ENCODE results near the gene OR8J1. TPM values are rescaled to one million over a fixed set of nuclear protein-coding genes. Genes with fewer than 3 reads are reported as not detected.
"Not testable (repeated sequence)": the region's sequence is repeated elsewhere in the genome, so short reads cannot be mapped to it uniquely, and the experiment has no call there.

OR8J1 gene
- total and polyA plus RNA-seq, 9 donors, result not detected

DNA sequence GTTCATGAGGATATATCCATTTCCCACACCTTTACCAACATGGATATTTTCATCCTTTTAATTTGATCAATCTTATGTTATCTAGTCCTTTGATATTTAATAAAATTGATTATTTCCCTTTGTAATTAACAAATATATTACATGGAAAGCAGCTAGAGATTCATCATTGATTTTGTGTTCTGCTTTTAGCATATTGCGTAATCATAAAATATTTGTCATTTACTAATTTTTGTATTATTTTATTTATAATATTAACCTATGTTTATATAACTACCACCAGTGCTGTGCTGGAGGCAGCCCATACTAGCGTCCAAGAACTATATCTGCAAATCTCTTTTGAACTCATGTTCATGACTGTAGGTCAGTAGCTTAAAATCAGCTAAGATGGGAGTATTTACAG, 26.0 kb downstream of the OR8J1 start:
- no peak overlapping the region for H3K27ac ChIP-seq
- H3K36me3 ChIP-seq, result no peaks in the 10 kb centered on the region
- no peaks in the 10 kb centered on the region for H3K9me3 ChIP-seq
- H3K4me3 ChIP-seq, result no peak overlapping the region
- no peaks in the 10 kb centered on the region for H3K4me1 ChIP-seq (ENCODE audit: insufficient read depth)
- intact Hi-C loops (cut with DNase I), result no loop called here
- WGBS, 3 donors, result 73 to 77% (median 74%) methylated on average over 2 of the region's 2 CpGs
- TF ChIP-seq, protein P1, sequence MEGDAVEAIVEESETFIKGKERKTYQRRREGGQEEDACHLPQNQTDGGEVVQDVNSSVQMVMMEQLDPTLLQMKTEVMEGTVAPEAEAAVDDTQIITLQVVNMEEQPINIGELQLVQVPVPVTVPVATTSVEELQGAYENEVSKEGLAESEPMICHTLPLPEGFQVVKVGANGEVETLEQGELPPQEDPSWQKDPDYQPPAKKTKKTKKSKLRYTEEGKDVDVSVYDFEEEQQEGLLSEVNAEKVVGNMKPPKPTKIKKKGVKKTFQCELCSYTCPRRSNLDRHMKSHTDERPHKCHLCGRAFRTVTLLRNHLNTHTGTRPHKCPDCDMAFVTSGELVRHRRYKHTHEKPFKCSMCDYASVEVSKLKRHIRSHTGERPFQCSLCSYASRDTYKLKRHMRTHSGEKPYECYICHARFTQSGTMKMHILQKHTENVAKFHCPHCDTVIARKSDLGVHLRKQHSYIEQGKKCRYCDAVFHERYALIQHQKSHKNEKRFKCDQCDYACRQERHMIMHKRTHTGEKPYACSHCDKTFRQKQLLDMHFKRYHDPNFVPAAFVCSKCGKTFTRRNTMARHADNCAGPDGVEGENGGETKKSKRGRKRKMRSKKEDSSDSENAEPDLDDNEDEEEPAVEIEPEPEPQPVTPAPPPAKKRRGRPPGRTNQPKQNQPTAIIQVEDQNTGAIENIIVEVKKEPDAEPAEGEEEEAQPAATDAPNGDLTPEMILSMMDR (IDR thresholded peaks at IDR 0.05), result no peak
- TF ChIP-seq EP300 (IDR thresholded peaks at IDR 0.05) (no peak), POLR2A (IDR thresholded peaks at IDR 0.05) (no peak)
- H3K27me3 ChIP-seq, result no peaks in the 10 kb centered on the region
- no peak for DNase-seq

DNA sequence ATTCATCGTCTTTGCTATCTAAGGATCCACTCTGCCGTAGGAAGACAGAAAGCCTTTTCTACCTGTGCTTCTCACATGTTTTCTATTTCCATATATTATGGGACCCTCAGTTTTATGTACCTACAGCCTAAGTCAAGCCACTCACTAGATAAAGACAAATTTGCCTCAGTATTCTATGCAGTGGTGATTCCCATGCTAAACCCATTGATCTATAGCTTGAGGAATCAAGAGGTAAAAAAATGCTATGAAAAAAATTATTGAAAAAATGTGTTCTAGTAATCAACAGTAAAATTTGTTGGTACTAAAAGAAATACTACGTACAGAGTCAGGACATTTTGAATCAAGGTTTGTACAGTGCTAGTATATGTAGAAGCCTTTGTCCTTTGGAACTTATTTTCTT, 40.3 kb downstream of the OR8J1 start:
- H3K27me3 ChIP-seq, result no peaks in the 10 kb centered on the region
- 82 to 86% (median 84%) methylated on average over 3 of the region's 3 CpGs for WGBS, 3 donors
- no peaks in the 10 kb centered on the region for H3K4me1 ChIP-seq (ENCODE audit: insufficient read depth)
- H3K27ac ChIP-seq, result no peak overlapping the region
- TF ChIP-seq POLR2A (IDR thresholded peaks at IDR 0.05) (no peak), EP300 (IDR thresholded peaks at IDR 0.05) (no peak)
- TF ChIP-seq, protein P1 (IDR thresholded peaks at IDR 0.05), result no peak
- H3K36me3 ChIP-seq, result no peaks in the 10 kb centered on the region
- no peak overlapping the region for H3K4me3 ChIP-seq
- intact Hi-C loops (cut with DNase I), result no loop called here
- no peaks in the 10 kb centered on the region for H3K9me3 ChIP-seq
- no peak for DNase-seq

DNA sequence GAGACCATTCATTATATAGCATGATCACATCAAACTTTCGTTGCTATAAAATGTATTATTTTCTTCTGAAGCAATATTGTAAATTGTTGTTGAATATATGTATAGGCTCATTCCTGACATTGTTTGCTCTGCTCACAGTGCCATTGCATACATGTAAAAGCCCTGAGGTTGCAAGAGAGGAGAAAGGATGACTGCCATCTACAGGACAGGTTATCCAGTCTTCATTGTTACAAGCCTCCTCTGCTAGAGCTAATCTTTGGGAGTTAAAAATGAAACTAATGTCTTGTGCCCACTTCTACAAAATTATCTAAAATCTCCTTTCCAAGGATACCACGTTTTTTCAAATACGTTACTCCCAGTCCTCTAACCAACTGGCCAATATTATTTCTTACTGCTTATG, 42.0 kb downstream of the OR8J1 start:
- H3K27ac ChIP-seq, result no peak overlapping the region
- no peak overlapping the region for H3K4me3 ChIP-seq
- no peak for TF ChIP-seq EP300 (IDR thresholded peaks at IDR 0.05)
- TF ChIP-seq, protein P1 (IDR thresholded peaks at IDR 0.05), result no peak
- TF ChIP-seq POLR2A (IDR thresholded peaks at IDR 0.05), result no peak
- no peaks in the 10 kb centered on the region for H3K36me3 ChIP-seq
- 54 to 63% (median 57%) methylated on average over 3 of the region's 3 CpGs for WGBS, 3 donors
- H3K4me1 ChIP-seq (ENCODE audit: insufficient read depth), result no peaks in the 10 kb centered on the region
- no peak for DNase-seq
- intact Hi-C loops (cut with DNase I), result no loop called here
- H3K27me3 ChIP-seq, result no peaks in the 10 kb centered on the region
- no peaks in the 10 kb centered on the region for H3K9me3 ChIP-seq

DNA sequence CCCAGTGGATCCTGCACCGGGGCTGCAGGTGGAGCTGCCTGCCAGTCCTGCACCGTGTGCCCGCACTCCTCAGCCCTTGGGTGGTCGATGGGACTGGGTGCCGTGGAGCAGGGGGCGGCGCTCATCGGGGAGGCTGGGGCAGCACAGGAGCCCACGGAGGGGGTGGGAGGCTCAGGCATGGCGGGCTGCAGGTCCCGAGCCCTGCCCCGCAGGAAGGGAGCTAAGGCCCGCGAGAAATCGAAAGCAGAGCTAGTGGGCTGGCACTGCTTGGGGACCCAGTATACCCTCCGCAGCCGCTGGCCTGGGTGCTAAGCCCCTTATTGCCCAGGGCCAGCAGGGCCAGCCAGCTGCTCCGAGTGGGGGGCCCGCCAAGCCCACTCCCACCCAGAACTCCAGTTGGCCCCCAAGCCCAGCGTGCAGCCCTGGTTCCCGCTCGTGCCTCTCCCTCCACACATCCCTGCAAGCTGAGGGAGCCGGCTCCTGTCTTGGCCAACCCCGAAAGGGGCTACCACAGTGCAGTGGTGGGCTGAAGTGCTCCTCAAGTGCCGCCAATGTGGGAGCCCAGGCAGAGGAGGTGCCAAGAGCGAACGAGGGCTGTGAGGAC, 47.9 kb downstream of the OR8J1 start:
- H3K27ac ChIP-seq; intact Hi-C loops (cut with DNase I); H3K36me3 ChIP-seq; DNase-seq; H3K9me3 ChIP-seq; H3K4me3 ChIP-seq; H3K27me3 ChIP-seq; H3K4me1 ChIP-seq (ENCODE audit: insufficient read depth): not testable (repeated sequence)
- WGBS, 3 donors, result 85 to 94% (median 86%) methylated on average over 19 to 27 of the region's 27 CpGs

DNA sequence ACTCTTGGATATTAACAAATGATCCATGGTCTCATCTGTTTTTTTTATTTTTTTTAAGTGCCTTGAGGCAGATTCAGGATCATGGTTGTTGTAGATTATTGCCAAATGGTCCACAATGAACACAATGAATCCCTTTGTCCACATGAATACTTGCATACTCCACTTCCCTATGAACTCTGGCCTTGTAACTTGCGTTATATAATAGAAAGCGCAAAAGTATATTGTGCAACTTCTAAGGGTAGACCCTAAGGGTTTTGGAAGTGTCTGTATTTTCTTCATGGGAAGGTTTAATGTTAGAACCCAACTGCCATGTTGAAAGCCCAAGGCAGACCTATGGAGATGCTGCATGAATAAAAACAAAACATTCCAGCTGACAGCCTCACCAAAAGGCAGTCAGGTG, 50.3 kb downstream of the OR8J1 start:
- TF ChIP-seq EP300 (IDR thresholded peaks at IDR 0.05) (no peak), POLR2A (IDR thresholded peaks at IDR 0.05) (no peak)
- TF ChIP-seq, protein P1 (IDR thresholded peaks at IDR 0.05), result no peak
- intact Hi-C loops (cut with DNase I), result no loop called here
- Histone ChIP-seq H3K4me1 (ENCODE audit: insufficient read depth) (no peaks in the 10 kb centered on the region), H3K36me3 (no peaks in the 10 kb centered on the region), H3K9me3 (no peaks in the 10 kb centered on the region), H3K27ac (no peak overlapping the region), H3K4me3 (no peak overlapping the region), H3K27me3 (no peaks in the 10 kb centered on the region)
- 83 to 94% (median 90%) methylated on average over 2 of the region's 2 CpGs for WGBS, 3 donors
- DNase-seq, result no peak

Measured in ovary (tissue), 9 donors.